IMR-90 (cell line): Measurements from ENCODE around the gene WDR53. TPM values are rescaled to one million over a fixed set of nuclear protein-coding genes. Genes with fewer than 3 reads are reported as not detected.

Experiments used
- microRNA-seq, 2 experiments: library from miRNA; stranded (forward) in 1 of 2; unstranded in 1 of 2; fragments of 10-50 nt in 1 of 2; fragments of <30 nt in 1 of 2; gene quantifications in 1 of 2; microRNA quantifications in 1 of 2; one replicate each; pipeline versions ENCODE3 to v1.1.0; 2013 to 2020; ENCODE audit not compliant: insufficient read depth in 1 of 2, insufficient read length in 1 of 2, unreplicated experiment in 1 of 2
- polyA plus RNA-seq, 3 experiments: library from polyadenylated mRNA; depleted of rRNA; stranded (reverse); fragments of >200 nt; gene quantifications; 2 replicates each; pipeline ENCODE4 v1.2.3, GENCODE V29; 2012; ENCODE audit warnings: low replicate concordance in 1 of 3
- small RNA-seq, 5 experiments: library from RNA; depleted of rRNA; stranded (forward); fragments of <200 nt; gene quantifications; one replicate each; pipeline ENCODE3, GENCODE V24; 2012
- total RNA-seq: library from RNA; depleted of rRNA; stranded (reverse); fragments of >200 nt; gene quantifications from 2 replicates; pipeline ENCODE4 v1.2.3, GENCODE V29; 2012; rRNA removed

The WDR53 gene
- total and polyA plus RNA-seq, 2 of the 4 experiments (the other 2 are of a cell fraction) = 5.7 to 5.9 TPM

Small RNAs within 50 kb of the gene (microRNA-seq; reads per million reads assigned to microRNA genes)
- not detected for gene RPS29P3 (ENCODE audit: insufficient read depth, insufficient read length)

Small RNAs within 50 kb of the gene (small RNA-seq; reads per million reads assigned to genes)
- gene RPS29P3 = 0 reads per million in 5 experiments

Other genes starting within 250 kb of the WDR53 start
- not detected in 2 replicates for gene TM4SF19, start 230.2 kb downstream of the WDR53 start, total RNA-seq
- gene TM4SF19, start 230.2 kb downstream of the WDR53 start, polyA plus RNA-seq (2012; rRNA removed) = not detected in 2 replicates
- gene UBXN7, start 136.1 kb downstream of the WDR53 start, total RNA-seq = 16.1 and 18.9 TPM in 2 replicates
- gene UBXN7, start 136.1 kb downstream of the WDR53 start, polyA plus RNA-seq (2012; rRNA removed) = 8.3 and 8.6 TPM in 2 replicates
- 15.2 and 18.1 TPM in 2 replicates for gene RNF168, start 64.8 kb downstream of the WDR53 start, total RNA-seq
- gene RNF168, start 64.8 kb downstream of the WDR53 start, polyA plus RNA-seq (2012; rRNA removed) = 2.5 TPM in 2 replicates
- not detected in 2 replicates for gene SMCO1, start 53.2 kb downstream of the WDR53 start, total RNA-seq
- gene SMCO1, start 53.2 kb downstream of the WDR53 start, polyA plus RNA-seq (2012; rRNA removed) = not detected in 2 replicates
- 5.0 and 11.7 TPM in 2 replicates for gene FBXO45, start 106 bp upstream of the WDR53 start, total RNA-seq
- gene FBXO45, start 106 bp upstream of the WDR53 start, polyA plus RNA-seq (2012; rRNA removed) = 3.1 and 3.8 TPM in 2 replicates
- gene NRROS, start 71.1 kb upstream of the WDR53 start, total RNA-seq = under 0.01 TPM in 1 of 2 replicates, not detected in the other
- 0.10 and 0.16 TPM in 2 replicates for gene NRROS, start 71.1 kb upstream of the WDR53 start, polyA plus RNA-seq (2012; rRNA removed)
- gene CEP19, start 143.7 kb upstream of the WDR53 start, total RNA-seq = 1.1 and 1.7 TPM in 2 replicates
- gene CEP19, start 143.7 kb upstream of the WDR53 start, polyA plus RNA-seq (2012; rRNA removed) = 0.98 and 1.4 TPM in 2 replicates
- 14.5 and 22.2 TPM in 2 replicates for gene PIGX, start 143.8 kb upstream of the WDR53 start, total RNA-seq
- gene PIGX, start 143.8 kb upstream of the WDR53 start, polyA plus RNA-seq (2012; rRNA removed) = 7.9 and 9.4 TPM in 2 replicates
- 33.9 and 36.0 TPM in 2 replicates for gene PAK2, start 171.3 kb upstream of the WDR53 start, total RNA-seq
- gene PAK2, start 171.3 kb upstream of the WDR53 start, polyA plus RNA-seq (2012; rRNA removed) = 28.6 and 31.8 TPM in 2 replicates